Measurements from ENCODE around the gene UGT1A8.

The UGT1A8 gene

GRCh38 chr2:233684640-233685039 lies 67.2 kb downstream of the UGT1A8 start:
- TF ChIP-seq POLR2A (IDR thresholded peaks at IDR 0.05; ENCODE audit: extremely low read depth, insufficient read length), result no peak
- TF ChIP-seq, protein P1, sequence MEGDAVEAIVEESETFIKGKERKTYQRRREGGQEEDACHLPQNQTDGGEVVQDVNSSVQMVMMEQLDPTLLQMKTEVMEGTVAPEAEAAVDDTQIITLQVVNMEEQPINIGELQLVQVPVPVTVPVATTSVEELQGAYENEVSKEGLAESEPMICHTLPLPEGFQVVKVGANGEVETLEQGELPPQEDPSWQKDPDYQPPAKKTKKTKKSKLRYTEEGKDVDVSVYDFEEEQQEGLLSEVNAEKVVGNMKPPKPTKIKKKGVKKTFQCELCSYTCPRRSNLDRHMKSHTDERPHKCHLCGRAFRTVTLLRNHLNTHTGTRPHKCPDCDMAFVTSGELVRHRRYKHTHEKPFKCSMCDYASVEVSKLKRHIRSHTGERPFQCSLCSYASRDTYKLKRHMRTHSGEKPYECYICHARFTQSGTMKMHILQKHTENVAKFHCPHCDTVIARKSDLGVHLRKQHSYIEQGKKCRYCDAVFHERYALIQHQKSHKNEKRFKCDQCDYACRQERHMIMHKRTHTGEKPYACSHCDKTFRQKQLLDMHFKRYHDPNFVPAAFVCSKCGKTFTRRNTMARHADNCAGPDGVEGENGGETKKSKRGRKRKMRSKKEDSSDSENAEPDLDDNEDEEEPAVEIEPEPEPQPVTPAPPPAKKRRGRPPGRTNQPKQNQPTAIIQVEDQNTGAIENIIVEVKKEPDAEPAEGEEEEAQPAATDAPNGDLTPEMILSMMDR (IDR thresholded peaks at IDR 0.05; ENCODE audit: low read depth, low read length), result no peak
- TF ChIP-seq, protein P2, sequence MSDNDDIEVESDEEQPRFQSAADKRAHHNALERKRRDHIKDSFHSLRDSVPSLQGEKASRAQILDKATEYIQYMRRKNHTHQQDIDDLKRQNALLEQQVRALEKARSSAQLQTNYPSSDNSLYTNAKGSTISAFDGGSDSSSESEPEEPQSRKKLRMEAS (IDR thresholded peaks at IDR 0.05; ENCODE audit: low read depth, low read length), result no peak
- no peak for TF ChIP-seq MYC (IDR thresholded peaks at IDR 0.05; ENCODE audit: low read depth, low read length)
- no peak overlapping the region for H3K4me3 ChIP-seq (ENCODE audit: low read depth, low read length)
- DNase-seq (ENCODE audit: low read depth), result no peak

DNA sequence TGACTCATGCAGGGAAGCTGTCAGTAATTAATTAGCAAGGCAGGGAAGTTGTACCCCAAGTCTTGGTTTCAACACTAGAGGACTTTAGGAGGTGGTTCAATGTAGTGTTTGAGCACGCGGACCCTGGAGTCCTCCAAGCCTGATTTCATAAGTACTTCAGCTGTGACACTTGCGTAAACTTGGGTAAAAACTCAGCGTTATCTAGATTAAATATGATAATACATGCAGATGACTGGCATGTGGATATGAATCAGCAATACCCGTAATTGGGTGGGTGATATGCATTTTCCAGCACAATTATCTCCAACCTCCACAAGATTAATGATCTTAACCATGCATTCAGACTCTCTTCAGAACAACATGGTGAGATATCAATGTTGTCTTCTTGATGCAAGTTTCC lies 69.5 kb downstream of the UGT1A8 start:
- H3K4me3 ChIP-seq (ENCODE audit: low read depth, low read length), result no peak overlapping the region
- TF ChIP-seq, protein P2 (IDR thresholded peaks at IDR 0.05; ENCODE audit: low read depth, low read length), result no peak
- TF ChIP-seq POLR2A (IDR thresholded peaks at IDR 0.05; ENCODE audit: extremely low read depth, insufficient read length), result no peak
- TF ChIP-seq, protein P1 (IDR thresholded peaks at IDR 0.05; ENCODE audit: low read depth, low read length), result no peak
- no peak for TF ChIP-seq MYC (IDR thresholded peaks at IDR 0.05; ENCODE audit: low read depth, low read length)
- peak; percentile 44 for DNase-seq (ENCODE audit: low read depth)

GRCh38 chr2:233688341-233688740 lies 70.9 kb downstream of the UGT1A8 start:
- H3K4me3 ChIP-seq (ENCODE audit: low read depth, low read length), result no peak overlapping the region

DNA sequence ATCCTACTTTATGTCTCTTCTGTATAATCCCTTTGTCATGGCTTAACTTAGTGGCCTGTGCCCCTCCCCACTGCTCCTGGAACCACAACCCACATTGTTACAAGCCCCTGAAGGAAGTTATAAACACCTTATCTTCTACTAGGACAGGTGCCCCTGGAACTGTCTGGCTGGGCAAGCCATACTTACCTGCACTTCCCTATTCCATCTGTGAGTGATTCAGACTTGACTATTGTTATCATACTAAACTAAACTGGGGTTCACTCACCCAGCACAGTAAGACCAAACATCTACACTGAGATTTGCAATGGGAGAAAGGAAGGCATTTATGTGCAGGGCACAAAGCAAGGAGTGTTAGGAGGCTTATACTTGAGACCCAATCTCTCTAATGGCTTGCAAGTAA lies 71.6 kb downstream of the UGT1A8 start:
- TF ChIP-seq POLR2A (IDR thresholded peaks at IDR 0.05; ENCODE audit: extremely low read depth, insufficient read length) (no peak), MYC (IDR thresholded peaks at IDR 0.05; ENCODE audit: low read depth, low read length) (no peak)
- TF ChIP-seq, protein P2 (IDR thresholded peaks at IDR 0.05; ENCODE audit: low read depth, low read length), result no peak
- TF ChIP-seq, protein P1 (IDR thresholded peaks at IDR 0.05; ENCODE audit: low read depth, low read length), result no peak
- DNase-seq (ENCODE audit: low read depth), result no peak
- no peak overlapping the region for H3K4me3 ChIP-seq (ENCODE audit: low read depth, low read length)

More at GRCh38 chr2:233688341-233688740, 70.9 kb downstream of the UGT1A8 start:
- DNase-seq (ENCODE audit: low read depth), result no peak
- TF ChIP-seq, protein P2 (IDR thresholded peaks at IDR 0.05; ENCODE audit: low read depth, low read length), result no peak
- TF ChIP-seq POLR2A (IDR thresholded peaks at IDR 0.05; ENCODE audit: extremely low read depth, insufficient read length) (no peak), MYC (IDR thresholded peaks at IDR 0.05; ENCODE audit: low read depth, low read length) (no peak)
- TF ChIP-seq, protein P1 (IDR thresholded peaks at IDR 0.05; ENCODE audit: low read depth, low read length), result no peak

DNA sequence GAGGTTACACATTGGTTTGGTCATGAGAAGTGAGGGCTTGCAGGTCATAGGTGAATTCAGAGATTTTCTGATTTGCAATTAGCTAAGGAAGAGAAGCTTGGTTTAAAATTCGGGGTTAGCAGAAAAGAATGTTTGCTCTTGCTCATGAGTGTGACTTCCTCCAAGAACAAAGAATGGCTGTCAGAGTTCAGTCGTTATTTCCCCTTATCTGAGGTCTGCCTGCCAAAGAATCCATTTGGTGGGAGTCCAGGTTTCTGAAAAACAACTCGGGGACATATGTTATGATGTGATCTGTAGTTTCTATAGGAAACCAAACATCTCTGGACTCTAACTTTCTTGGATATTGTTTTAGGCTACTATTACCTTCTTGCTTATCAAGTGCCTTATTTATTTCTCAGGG lies 72.1 kb downstream of the UGT1A8 start:
- TF ChIP-seq, protein P1 (IDR thresholded peaks at IDR 0.05; ENCODE audit: low read depth, low read length), result no peak
- TF ChIP-seq, protein P2 (IDR thresholded peaks at IDR 0.05; ENCODE audit: low read depth, low read length), result no peak
- TF ChIP-seq MYC (IDR thresholded peaks at IDR 0.05; ENCODE audit: low read depth, low read length), result no peak
- TF ChIP-seq POLR2A (IDR thresholded peaks at IDR 0.05; ENCODE audit: extremely low read depth, insufficient read length), result no peak
- H3K4me3 ChIP-seq (ENCODE audit: low read depth, low read length), result no peak overlapping the region

More for the DNA sequence above, 72.1 kb downstream of the UGT1A8 start:
- DNase-seq (ENCODE audit: low read depth), result no peak
